Thyroid gland (tissue), 4 donors: ENCODE data around the gene ATG4C.

Source experiments
- CTCF ChIP-seq, 6 experiments: fragments of 200-600 bp in 3 of 6; fragments of 450-650 bp in 3 of 6; sonication (generic) in 3 of 6; IDR thresholded peaks; one replicate each; pipeline ENCODE4 v1.5.1; 2016 to 2019; ENCODE audit warnings: antibody characterized with exemption in 6 of 6, mild to moderate bottlenecking in 2 of 6, inconsistent platforms in 1 of 6, moderate library complexity in 1 of 6
- POLR2A ChIP-seq, 2 donors: fragments of 450-650 bp; IDR thresholded peaks; one replicate each; pipeline ENCODE4 v1.6.1; 2017; ENCODE audit warnings: antibody characterized with exemption in 2 of 2, mild to moderate bottlenecking in 2 of 2, moderate library complexity in 1 of 2

- TF ChIP-seq CTCF (IDR thresholded peaks at IDR 0.05) (no peak), POLR2A (IDR thresholded peaks at IDR 0.05) (no peak)
These were observed 18.0 kb upstream of the ATG4C start for GRCh38 chr1:62765981-62766380.
